ENCODE results near the gene TBCK. TPM values are rescaled to one million over a fixed set of nuclear protein-coding genes. Genes with fewer than 3 reads are reported as not detected.

The TBCK gene
- total and polyA plus RNA-seq, 2 of the 13 experiments (the other 11 are each of a cell fraction or from before 2014, with no cell fraction given), result 51.0 to 62.4 TPM

GRCh38 chr4:106264331-106264728, 51.7 kb downstream of the TBCK start (continued):
- TF ChIP-seq ZNF12 (CRISPR knock-in tag; IDR thresholded peaks at IDR 0.05) (no peak), ZBTB44 (CRISPR knock-in tag; IDR thresholded peaks at IDR 0.05) (no peak), SOX6 (IDR thresholded peaks at IDR 0.05) (no peak), SOX6 (CRISPR knock-in tag; IDR thresholded peaks at IDR 0.05) (peak; percentile 68; the same call in 1 of the 2 replicates), NR2F6 (IDR thresholded peaks at IDR 0.05) (no peak), NR2F6 (CRISPR knock-in tag; IDR thresholded peaks at IDR 0.05) (0 out of 2 replicates have a peak, but pooled peaks have one; percentile 20), TOE1 (CRISPR knock-in tag; IDR thresholded peaks at IDR 0.05) (peak; percentile 75; the same call in 1 of the 2 replicates), NFIC (IDR thresholded peaks at IDR 0.05; ENCODE audit: low read length) (peak; percentile 91), GATA4 (IDR thresholded peaks at IDR 0.05; ENCODE audit: borderline replicate concordance, low read depth) (peak; percentile 77; the same call in 1 of the 2 replicates), ISX (CRISPR knock-in tag; conservative IDR thresholded peaks at IDR 0.05) (no peak), ARID5B (CRISPR knock-in tag; IDR thresholded peaks at IDR 0.05) (peak; percentile 91), HMG20A (CRISPR knock-in tag; IDR thresholded peaks at IDR 0.05; ENCODE audit: borderline replicate concordance) (peak; percentile 71; the same call in 1 of the 2 replicates), FOXP1 (IDR thresholded peaks at IDR 0.05) (no peak), FOXP1 (CRISPR knock-in tag; IDR thresholded peaks at IDR 0.05) (peak; percentile 47; the same call in 1 of the 2 replicates), ZHX2 (IDR thresholded peaks at IDR 0.05; ENCODE audit: low read depth) (no peak), ZHX2 (CRISPR knock-in tag; IDR thresholded peaks at IDR 0.05; ENCODE audit: borderline replicate concordance) (no peak), MBD4 (IDR thresholded peaks at IDR 0.05; ENCODE audit: borderline replicate concordance, low read length) (peak; percentile 57; the same call in 1 of the 2 replicates), THRA (CRISPR knock-in tag; IDR thresholded peaks at IDR 0.05; ENCODE audit: borderline replicate concordance) (peak; percentile 12; the same call in 1 of the 2 replicates), SOX13 (IDR thresholded peaks at IDR 0.05) (no peak), SOX13 (CRISPR knock-in tag; conservative IDR thresholded peaks at IDR 0.05 in 1 of 2, IDR thresholded peaks at IDR 0.05 in 1 of 2) (peak in 1 of 2 experiments; percentile 64; a peak in 1 of 4 replicates)
